Measurements from ENCODE around the gene FKBP6. TPM values are rescaled to one million over a fixed set of nuclear protein-coding genes. Genes with fewer than 3 reads are reported as not detected.
"Not testable (repeated sequence)": the region's sequence is repeated elsewhere in the genome, so short reads cannot be mapped to it uniquely, and the experiment has no call there.

The FKBP6 gene
- total RNA-seq, 6 experiments from 2014 or later, result not detected

DNA sequence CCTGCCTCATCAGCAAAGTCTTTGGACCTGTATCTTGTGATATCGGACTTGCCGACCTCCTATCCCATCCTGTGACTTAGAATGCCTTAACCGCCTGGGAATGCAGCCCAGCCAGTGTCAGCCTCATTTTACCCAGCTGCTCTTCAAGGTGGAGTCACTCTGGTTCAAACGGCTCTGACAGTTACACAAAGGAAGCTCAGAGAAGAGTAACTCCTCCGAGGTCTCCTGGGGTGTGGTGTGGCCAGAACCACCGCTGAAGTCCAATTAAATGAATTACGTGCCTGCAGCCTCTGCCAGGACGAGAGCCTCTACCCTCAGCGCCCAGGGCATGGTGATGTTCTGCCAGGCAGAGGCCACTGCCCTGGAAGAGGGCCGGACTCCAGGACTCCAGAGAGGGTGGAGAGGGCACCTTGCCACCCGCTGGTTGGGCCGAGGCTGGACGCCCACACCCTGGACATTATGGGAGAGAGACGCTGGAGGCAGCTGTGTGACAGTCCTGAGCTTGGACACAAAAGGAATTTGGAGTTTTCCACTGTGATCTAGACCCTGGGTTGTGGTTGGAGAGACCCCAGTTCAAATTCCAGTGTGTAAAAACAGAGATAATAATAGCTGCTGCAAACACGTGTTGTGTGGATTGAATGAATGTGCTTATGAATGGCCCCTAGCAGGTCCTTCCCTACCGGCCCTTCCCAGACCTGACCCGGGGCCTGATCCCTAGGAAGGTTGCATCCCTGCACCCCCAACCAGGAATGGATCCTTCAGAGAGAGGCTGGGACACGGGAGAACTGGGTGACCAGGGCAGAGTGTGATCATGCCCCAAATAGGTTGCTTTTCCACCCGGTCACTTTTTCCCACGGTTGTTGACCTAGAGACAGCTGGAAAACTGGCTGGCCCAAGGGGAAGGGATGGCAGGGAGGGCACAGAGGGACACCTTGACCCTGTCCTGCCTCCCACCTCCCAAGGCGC lies 67.9 kb downstream of the FKBP6 start:
- Mint-ChIP-seq H3K36me3 (ENCODE audit: low read depth) (no peaks in the 10 kb centered on the region), H3K4me1 (ENCODE audit: low read depth) (no peaks in the 10 kb centered on the region), H3K27ac (no peak overlapping the region), H3K27me3 (ENCODE audit: insufficient read depth) (peaks cover 32% of the 10 kb centered on the region), H3K9me3 (no peaks in the 10 kb centered on the region), H3K4me3 (no peak overlapping the region)
- DNase-seq, result no peak
- TF ChIP-seq, protein P1, sequence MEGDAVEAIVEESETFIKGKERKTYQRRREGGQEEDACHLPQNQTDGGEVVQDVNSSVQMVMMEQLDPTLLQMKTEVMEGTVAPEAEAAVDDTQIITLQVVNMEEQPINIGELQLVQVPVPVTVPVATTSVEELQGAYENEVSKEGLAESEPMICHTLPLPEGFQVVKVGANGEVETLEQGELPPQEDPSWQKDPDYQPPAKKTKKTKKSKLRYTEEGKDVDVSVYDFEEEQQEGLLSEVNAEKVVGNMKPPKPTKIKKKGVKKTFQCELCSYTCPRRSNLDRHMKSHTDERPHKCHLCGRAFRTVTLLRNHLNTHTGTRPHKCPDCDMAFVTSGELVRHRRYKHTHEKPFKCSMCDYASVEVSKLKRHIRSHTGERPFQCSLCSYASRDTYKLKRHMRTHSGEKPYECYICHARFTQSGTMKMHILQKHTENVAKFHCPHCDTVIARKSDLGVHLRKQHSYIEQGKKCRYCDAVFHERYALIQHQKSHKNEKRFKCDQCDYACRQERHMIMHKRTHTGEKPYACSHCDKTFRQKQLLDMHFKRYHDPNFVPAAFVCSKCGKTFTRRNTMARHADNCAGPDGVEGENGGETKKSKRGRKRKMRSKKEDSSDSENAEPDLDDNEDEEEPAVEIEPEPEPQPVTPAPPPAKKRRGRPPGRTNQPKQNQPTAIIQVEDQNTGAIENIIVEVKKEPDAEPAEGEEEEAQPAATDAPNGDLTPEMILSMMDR (IDR thresholded peaks at IDR 0.05), result no peak

DNA sequence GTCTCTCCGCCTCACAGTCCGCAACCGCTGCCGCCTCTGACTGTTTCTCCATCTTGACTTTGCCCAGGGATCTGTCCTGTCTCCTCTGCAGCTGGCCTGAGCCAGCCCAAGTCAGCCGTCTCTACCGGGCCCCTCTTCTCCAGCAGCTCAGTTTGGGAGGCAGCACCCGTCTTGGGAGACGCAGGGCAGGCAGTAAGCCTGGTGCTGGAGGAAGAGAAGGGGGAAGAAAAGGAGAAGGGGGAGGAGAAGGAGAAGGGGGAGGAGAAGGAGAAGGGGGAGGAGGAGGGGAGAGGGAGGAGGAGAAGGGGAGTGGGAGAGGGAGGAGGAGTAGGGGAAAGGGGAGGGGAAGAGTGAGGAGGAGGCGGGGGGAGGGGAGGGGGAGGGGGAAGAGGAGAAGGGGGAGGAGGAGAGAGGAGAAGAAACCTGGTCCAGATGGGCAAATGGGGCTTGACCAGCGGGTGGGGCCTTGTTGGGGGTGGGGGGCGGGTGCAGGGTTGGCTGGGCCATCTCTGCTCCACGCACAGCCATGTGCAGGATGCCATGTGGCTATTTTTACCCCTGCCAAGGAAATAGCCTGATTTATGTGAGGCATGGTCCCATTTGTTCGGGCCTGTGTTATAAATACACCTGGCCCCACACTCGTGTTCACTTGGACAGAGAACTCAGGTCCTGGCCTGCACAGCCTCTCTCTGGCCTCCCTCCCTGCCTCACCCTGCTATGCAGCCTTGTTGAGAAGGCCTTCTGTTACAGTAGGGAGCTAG lies 69.7 kb downstream of the FKBP6 start:
- no peak overlapping the region for H3K4me3 Mint-ChIP-seq

DNA sequence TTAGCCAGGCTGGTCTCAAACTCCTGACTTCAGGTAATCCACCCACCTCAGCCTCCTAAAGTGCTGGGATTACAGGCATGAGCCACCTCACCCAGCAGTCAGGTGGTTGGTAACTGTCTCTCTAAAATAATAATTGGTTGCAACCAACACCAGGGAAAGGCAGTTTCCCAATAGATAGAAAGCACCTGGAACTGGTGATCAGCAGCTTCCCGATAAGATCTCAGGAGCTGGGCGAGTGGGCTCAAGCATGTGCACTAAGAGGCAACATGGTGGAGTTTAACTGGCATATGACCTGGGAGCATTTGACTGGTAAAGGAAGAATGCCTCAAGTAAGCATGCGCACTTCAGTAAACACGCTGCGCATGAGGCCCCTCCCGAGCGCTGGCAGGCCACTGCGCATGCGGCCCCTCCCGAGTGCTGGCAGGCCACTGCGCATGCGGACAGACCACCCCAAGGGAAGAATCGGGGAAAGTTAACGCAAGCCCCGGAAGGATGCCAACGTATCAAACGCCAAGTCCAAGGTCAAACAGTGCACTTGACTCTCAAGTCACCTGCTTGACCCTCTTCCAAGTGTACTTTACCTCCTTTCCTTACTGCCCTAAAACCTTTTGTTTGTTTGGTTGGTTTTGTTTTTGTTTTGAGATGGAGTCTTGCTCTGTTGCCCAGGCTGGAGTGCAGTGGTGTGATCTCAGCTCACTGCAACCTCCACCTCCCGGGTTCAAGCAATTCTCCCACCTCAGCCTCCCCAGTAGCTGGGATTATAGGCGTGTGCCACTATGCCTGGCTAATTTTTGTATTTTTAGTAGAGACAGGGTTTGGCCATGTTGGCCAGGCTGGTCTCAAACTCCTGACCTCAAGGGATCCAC lies 71.5 kb downstream of the FKBP6 start:
- H3K4me3 Mint-ChIP-seq; H3K36me3 Mint-ChIP-seq (ENCODE audit: low read depth); H3K9me3 Mint-ChIP-seq; DNase-seq; H3K27ac Mint-ChIP-seq; H3K4me1 Mint-ChIP-seq (ENCODE audit: low read depth): not testable (repeated sequence)
- peaks cover 33% of the 10 kb centered on the region for H3K27me3 Mint-ChIP-seq (ENCODE audit: insufficient read depth)

More for the DNA sequence above, 69.7 kb downstream of the FKBP6 start:
- H3K27ac Mint-ChIP-seq, result no peak overlapping the region
- no peaks in the 10 kb centered on the region for H3K9me3 Mint-ChIP-seq
- H3K36me3 Mint-ChIP-seq (ENCODE audit: low read depth), result no peaks in the 10 kb centered on the region
- TF ChIP-seq, protein P1 (IDR thresholded peaks at IDR 0.05), result no peak
- peaks cover 29% of the 10 kb centered on the region for H3K27me3 Mint-ChIP-seq (ENCODE audit: insufficient read depth)
- H3K4me1 Mint-ChIP-seq (ENCODE audit: low read depth), result no peaks in the 10 kb centered on the region
- no peak for DNase-seq

DNA sequence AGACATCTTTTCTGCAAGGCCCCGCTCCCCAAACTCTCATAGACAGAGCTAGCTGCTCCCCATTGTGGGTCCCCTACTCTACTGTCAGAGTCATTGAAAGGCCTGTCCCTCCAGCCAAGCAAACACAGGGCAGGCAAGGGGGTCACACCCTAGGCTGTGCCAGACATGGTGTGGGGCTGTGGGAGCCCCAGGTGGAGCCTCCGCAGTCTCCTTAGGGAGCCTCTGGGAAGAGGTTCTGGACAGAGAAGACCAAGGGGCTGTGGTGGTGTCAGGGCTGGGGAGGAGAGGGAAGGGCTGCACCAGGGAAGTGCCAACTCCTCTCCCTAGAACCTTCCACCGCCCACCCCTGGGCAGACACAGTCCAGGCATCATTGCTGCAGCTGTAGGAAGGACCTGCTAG lies 76.9 kb downstream of the FKBP6 start:
- H3K27me3 Mint-ChIP-seq (ENCODE audit: insufficient read depth), result peaks cover 14% of the 10 kb centered on the region
- DNase-seq; H3K36me3 Mint-ChIP-seq (ENCODE audit: low read depth); H3K4me3 Mint-ChIP-seq; H3K4me1 Mint-ChIP-seq (ENCODE audit: low read depth); H3K27ac Mint-ChIP-seq; H3K9me3 Mint-ChIP-seq: not testable (repeated sequence)

Other genes starting within 250 kb of the FKBP6 start
- gene SPDYE9, start 242.1 kb upstream of the FKBP6 start, total RNA-seq (2021; fragmentation: NEBNext Ultra II Directional; extraction: Animal tissue kit (Norgen Biotek cat#: 25700)), result not detected
- gene NSUN5, start 19.3 kb upstream of the FKBP6 start, total RNA-seq (2021; fragmentation: NEBNext Ultra II Directional; extraction: Animal tissue kit (Norgen Biotek cat#: 25700)), result 10 to 100 TPM; 14.1 to 24.0 (median 19.8) TPM
- not detected for gene TRIM50, start 79 bp upstream of the FKBP6 start, total RNA-seq (2021; fragmentation: NEBNext Ultra II Directional; extraction: Animal tissue kit (Norgen Biotek cat#: 25700))
- gene FZD9, start 105.6 kb downstream of the FKBP6 start, total RNA-seq (2021; fragmentation: NEBNext Ultra II Directional; extraction: Animal tissue kit (Norgen Biotek cat#: 25700)), result under 1 TPM; 0.18 to 0.83 (median 0.27) TPM
- 10 to 100 TPM; 54.0 to 66.5 (median 63.8) TPM for gene BAZ1B, start 194.1 kb downstream of the FKBP6 start, total RNA-seq (2021; fragmentation: NEBNext Ultra II Directional; extraction: Animal tissue kit (Norgen Biotek cat#: 25700))
- 10 to 100 TPM; 46.7 to 58.1 (median 50.0) TPM for gene BCL7B, start 229.5 kb downstream of the FKBP6 start, total RNA-seq (2021; fragmentation: NEBNext Ultra II Directional; extraction: Animal tissue kit (Norgen Biotek cat#: 25700))